HepG2 (cell line): ENCODE data around the gene EIF1. TPM values are rescaled to one million over a fixed set of nuclear protein-coding genes. Genes with fewer than 3 reads are reported as not detected.

ENCODE experiments used
- ASH2L ChIP-seq: fragments of 300-600, 200-600 bp; sonication (generic); IDR thresholded peaks from 2 replicates; pipeline ENCODE4 v1.7.0; 2017; ENCODE audit warnings: low read depth, mild to moderate bottlenecking, moderate library complexity, mixed read lengths, low read length; ENCODE audit not compliant: insufficient read length
- ATF7 ChIP-seq, 2 experiments: fragments of 450-650 bp in 1 of 2; sonication (generic) in 1 of 2; formaldehyde crosslinking in 1 of 2; IDR thresholded peaks; 2 replicates each; pipeline versions ENCODE4 v1.4.0 to v1.6.1; 2016 to 2020; ENCODE audit warnings: antibody characterized with exemption in 1 of 2, mild to moderate bottlenecking in 1 of 2, missing genetic modification reagents in 1 of 2
- HMGXB4 ChIP-seq, 2 experiments: sonication (generic) in 1 of 2; formaldehyde crosslinking in 1 of 2; IDR thresholded peaks; 2 replicates each; pipeline versions ENCODE4 v1.4.0 to v1.6.1; 2018 to 2020; ENCODE audit warnings: missing genetic modification reagents in 2 of 2, borderline replicate concordance in 1 of 2, low read depth in 1 of 2, mild to moderate bottlenecking in 1 of 2, missing biosample characterization in 1 of 2
- HNF4A ChIP-seq: sonication (generic); formaldehyde crosslinking; IDR thresholded peaks from 2 replicates; pipeline ENCODE4 v1.4.0; 2020; ENCODE audit warnings: missing genetic modification reagents
- NAIF1 ChIP-seq: sonication (generic); formaldehyde crosslinking; IDR thresholded peaks from 2 replicates; pipeline ENCODE4 v1.5.0; 2020; ENCODE audit warnings: mild to moderate bottlenecking, missing genetic modification reagents, borderline replicate concordance
- NFIB ChIP-seq: sonication (generic); formaldehyde crosslinking; IDR thresholded peaks from 2 replicates; pipeline ENCODE4 v1.9.0; 2021; ENCODE audit warnings: missing genetic modification reagents, mild to moderate bottlenecking, borderline replicate concordance
- NR0B2 ChIP-seq: sonication (generic); formaldehyde crosslinking; IDR thresholded peaks from 2 replicates; pipeline ENCODE4 v1.4.0; 2020; ENCODE audit warnings: mild to moderate bottlenecking, missing genetic modification reagents
- RARG ChIP-seq: sonication (generic); formaldehyde crosslinking; IDR thresholded peaks from 2 replicates; pipeline ENCODE4 v1.4.0; 2020; ENCODE audit warnings: low read depth, mild to moderate bottlenecking, missing genetic modification reagents
- SRSF1 ChIP-seq: fragments of 200-400 bp; formaldehyde crosslinking; optimal IDR thresholded peaks from 2 replicates; pipeline ENCODE3; 2017; ENCODE audit warnings: mild to moderate bottlenecking, low read depth, low read length, moderate library complexity
- TFDP1 ChIP-seq: IDR thresholded peaks from 2 replicates; pipeline ENCODE4 v1.6.1; 2016; ENCODE audit warnings: missing compliant biosample characterization, missing genetic modification reagents, borderline replicate concordance
- XRCC5 ChIP-seq: fragments of 200-400 bp; formaldehyde crosslinking; optimal IDR thresholded peaks from 2 replicates; pipeline ENCODE3; 2017; ENCODE audit warnings: mild to moderate bottlenecking, low read length
- ZNF121 ChIP-seq: sonication (generic); formaldehyde crosslinking; IDR thresholded peaks from 2 replicates; pipeline ENCODE4 v1.5.0; 2020; ENCODE audit warnings: mild to moderate bottlenecking, missing genetic modification reagents
- ZNF136 ChIP-seq: sonication (generic); formaldehyde crosslinking; IDR thresholded peaks from 2 replicates; pipeline ENCODE4 v1.8.1; 2022; ENCODE audit warnings: low read depth, mild to moderate bottlenecking, moderate library complexity, missing genetic modification reagents
- ZNF253 ChIP-seq: sonication (generic); formaldehyde crosslinking; IDR thresholded peaks from 2 replicates; pipeline ENCODE4 v1.8.0; 2022; ENCODE audit warnings: mild to moderate bottlenecking, missing genetic modification reagents, borderline replicate concordance
- ZNF3 ChIP-seq: IDR thresholded peaks from 2 replicates; pipeline ENCODE4 v1.7.0; 2017; ENCODE audit warnings: inconsistent platforms
- ZNF496 ChIP-seq: sonication (generic); formaldehyde crosslinking; IDR thresholded peaks from 2 replicates; pipeline ENCODE4 v1.8.1; 2023; ENCODE audit warnings: mild to moderate bottlenecking, moderate library complexity, missing genetic modification reagents; ENCODE audit not compliant: insufficient replicate concordance
- ZNF567 ChIP-seq: sonication (generic); formaldehyde crosslinking; IDR thresholded peaks from 2 replicates; pipeline ENCODE4 v1.8.1; 2023; ENCODE audit warnings: mild to moderate bottlenecking, missing genetic modification reagents, borderline replicate concordance
- ZNF574 ChIP-seq: sonication (generic); formaldehyde crosslinking; IDR thresholded peaks from 2 replicates; pipeline ENCODE4 v1.4.0; 2020; ENCODE audit warnings: missing genetic modification reagents
- ZNF614 ChIP-seq: IDR thresholded peaks from 2 replicates; pipeline ENCODE4 v1.6.1; 2018; ENCODE audit warnings: missing biosample characterization, missing genetic modification reagents, inconsistent platforms, borderline replicate concordance
- ZNF782 ChIP-seq: sonication (generic); formaldehyde crosslinking; IDR thresholded peaks from 2 replicates; pipeline ENCODE4 v1.4.0; 2020; ENCODE audit warnings: missing genetic modification reagents, mild to moderate bottlenecking, borderline replicate concordance
- ZNF883 ChIP-seq: sonication (generic); formaldehyde crosslinking; IDR thresholded peaks from 2 replicates; pipeline ENCODE4 v1.5.1; 2020; ENCODE audit warnings: mild to moderate bottlenecking, missing genetic modification reagents; ENCODE audit errors: not compliant biosample characterization
- polyA plus RNA-seq, 8 experiments: library from polyadenylated mRNA; depleted of rRNA in 3 of 8; stranded (reverse) in 7 of 8; unstranded in 1 of 8; fragments of >200 nt; fragmentation: Illumina TruSeq in 4 of 8; extraction: Trizol in 4 of 8; gene quantifications; 2 replicates each; pipeline versions ENCODE4 v1.2.1 to v1.2.3, GENCODE V29; 2011 to 2016; ENCODE audit warnings: low read depth in 4 of 8, missing spikeins in 1 of 8, mixed read lengths in 1 of 8; ENCODE audit not compliant: insufficient read depth in 1 of 8
- total RNA-seq, 5 experiments: library from RNA; depleted of rRNA; stranded (reverse); fragments of >200 nt; fragmentation: Illumina TruSeq; extraction: Trizol; gene quantifications; 2 replicates each; pipeline ENCODE4 v1.2.3, GENCODE V29; 2016; ENCODE audit warnings: low read depth in 1 of 5

Gene EIF1
- total and polyA plus RNA-seq, 2 of the 13 experiments (the other 11 are each of a cell fraction or from before 2014, with no cell fraction given) = 147 to 517 TPM

GRCh38 chr17:41667280-41668041 lies 21.2 kb upstream of the EIF1 start (continued):
- no peak for TF ChIP-seq NFIB (CRISPR knock-in tag)
- TF ChIP-seq HMGXB4 (CRISPR knock-in tag; IDR thresholded peaks at IDR 0.05; ENCODE audit: borderline replicate concordance in 1 of 2, low read depth in 1 of 2) = no peak; a peak in 1 of 4 replicates
- TF ChIP-seq ZNF3 (CRISPR knock-in tag) = no peak
- TF ChIP-seq ATF7 (IDR thresholded peaks at IDR 0.05) = no peak
- TF ChIP-seq ATF7 (CRISPR knock-in tag; IDR thresholded peaks at IDR 0.05) = no peak
- 0 out of 2 replicates have a peak, but pooled peaks have one; percentile 49 for TF ChIP-seq ZNF136
- no peak for TF ChIP-seq ZNF253 (CRISPR knock-in tag)
- no peak for TF ChIP-seq ZNF883 (CRISPR knock-in tag)
- TF ChIP-seq ASH2L = peak; percentile 28
- TF ChIP-seq NR0B2 (CRISPR knock-in tag) = no peak
- TF ChIP-seq ZNF496 (CRISPR knock-in tag) = no peak
- no peak for TF ChIP-seq TFDP1 (CRISPR knock-in tag)
- TF ChIP-seq ZNF121 (CRISPR knock-in tag) = no peak
- TF ChIP-seq NAIF1 (CRISPR knock-in tag) = no peak
- TF ChIP-seq XRCC5 = peak; percentile 62
- peak; percentile 13; the same call in 1 of the 2 replicates for TF ChIP-seq ZNF614
- TF ChIP-seq ZNF574 (CRISPR knock-in tag) = peak; percentile 18; the same call in 1 of the 2 replicates
- 0 out of 2 replicates have a peak, but pooled peaks have one; percentile 2 for TF ChIP-seq HNF4A (CRISPR knock-in tag)
- no peak for TF ChIP-seq ZNF782 (CRISPR knock-in tag)
- no peak for TF ChIP-seq RARG (CRISPR knock-in tag)
- peak; percentile 97; the same call in 1 of the 2 replicates for TF ChIP-seq ZNF567 (CRISPR knock-in tag)
- TF ChIP-seq SRSF1 = peak; percentile 51
